A549 (cell line): ENCODE data around the gene MAP3K7CL.

Source experiments
- BHLHE40 ChIP-seq: IDR thresholded peaks from 2 replicates; pipeline ENCODE4 v1.6.1; 2012; ENCODE audit warnings: low read depth, low read length, inconsistent platforms
- CHD4 ChIP-seq: fragments of 200-600 bp; sonication (generic); IDR thresholded peaks from 2 replicates; pipeline ENCODE4 v1.6.1; 2016; ENCODE audit warnings: antibody characterized with exemption, mild to moderate bottlenecking, borderline replicate concordance
- CTCF ChIP-seq: fragments of >200 bp; sonication (Bioruptor Twin); formaldehyde crosslinking; IDR thresholded peaks from 3 replicates; pipeline ENCODE4 v1.5.1; 2016
- EP300 ChIP-seq, 2 experiments: fragments of >200 bp; sonication (Bioruptor Twin); formaldehyde crosslinking; IDR thresholded peaks; 2 replicates in 1 of 2; 3 replicates in 1 of 2; pipeline ENCODE4 v1.6.1; 2016 to 2017
- FOSL2 ChIP-seq, 2 experiments: fragments of 450-650 bp in 1 of 2; fragments of >200 bp in 1 of 2; sonication (Bioruptor Twin) in 1 of 2; formaldehyde crosslinking; IDR thresholded peaks; 2 replicates each; pipeline versions ENCODE4 v1.5.0 to v1.6.1; 2016 to 2020; ENCODE audit warnings: mild to moderate bottlenecking in 1 of 2, moderate library complexity in 1 of 2
- JUN ChIP-seq, 2 experiments: fragments of >200 bp; sonication (Bioruptor Twin); formaldehyde crosslinking; IDR thresholded peaks; 2 replicates in 1 of 2; 3 replicates in 1 of 2; pipeline ENCODE4 v1.6.1; 2016 to 2017
- MAZ ChIP-seq: fragments of 150-350 bp; IDR thresholded peaks from 2 replicates; pipeline ENCODE4 v1.6.1; 2014; ENCODE audit warnings: antibody characterized with exemption, low read depth, low read length, borderline replicate concordance
- MYC ChIP-seq: IDR thresholded peaks from 2 replicates; pipeline ENCODE4 v1.6.1; 2012; ENCODE audit warnings: mild to moderate bottlenecking, inconsistent platforms, low read length, improper control_type of control experiment, borderline replicate concordance
- PHF8 ChIP-seq: fragments of 200-600 bp; sonication (generic); IDR thresholded peaks from 2 replicates; pipeline ENCODE4 v1.6.1; 2016; ENCODE audit warnings: low read depth, mild to moderate bottlenecking, antibody characterized with exemption, moderate library complexity, borderline replicate concordance
- POLR2A ChIP-seq: IDR thresholded peaks from 2 replicates; pipeline ENCODE4 v1.6.1; 2012; ENCODE audit warnings: mild to moderate bottlenecking, low read length
- RFX5 ChIP-seq: fragments of 450-650 bp; IDR thresholded peaks from 2 replicates; pipeline ENCODE4 v1.7.1; 2014; ENCODE audit warnings: antibody characterized with exemption, mild to moderate bottlenecking, moderate library complexity
- SMC3 ChIP-seq: fragments of >200 bp; sonication (Bioruptor Twin); formaldehyde crosslinking; IDR thresholded peaks from 3 replicates; pipeline ENCODE4 v1.6.1; 2018; ENCODE audit warnings: inconsistent platforms
- TP53 ChIP-seq: fragments of 250-450 bp; sonication (Bioruptor Pico); IDR thresholded peaks from 2 replicates; pipeline ENCODE4 v1.5.0; 2021; ENCODE audit warnings: mild to moderate bottlenecking, moderate library complexity

GRCh38 chr21:29178926-29179325, 48.5 kb downstream of the MAP3K7CL start:
- no peak for TF ChIP-seq MYC
- no peak for TF ChIP-seq BHLHE40
- TF ChIP-seq SMC3: no peak
- TF ChIP-seq CTCF: no peak
- no peak for TF ChIP-seq FOSL2 (IDR thresholded peaks at IDR 0.05)
- no peak for TF ChIP-seq FOSL2 (CRISPR knock-in tag; IDR thresholded peaks at IDR 0.05)
- TF ChIP-seq EP300 (IDR thresholded peaks at IDR 0.05): no peak
- TF ChIP-seq CHD4: no peak
- no peak for TF ChIP-seq MAZ
- no peak for TF ChIP-seq TP53 (CRISPR knock-in tag)
- no peak for TF ChIP-seq RFX5
- TF ChIP-seq PHF8: no peak
- no peak for TF ChIP-seq JUN (IDR thresholded peaks at IDR 0.05)
- TF ChIP-seq POLR2A: no peak
